ENCODE results near the gene CLOCK.

Gene CLOCK

GRCh38 chr4:55380576-55380975, 166.1 kb downstream of the CLOCK start:
- WGBS = 88% methylated on average over 1 of the region's 2 CpGs
- Histone ChIP-seq H3K27ac (ENCODE audit: low read depth, low read length) (no peak overlapping the region), H3K4me3 (ENCODE audit: low read length) (no peak overlapping the region)

GRCh38 chr4:55378617-55379467, 167.9 kb downstream of the CLOCK start:
- no peaks in the 10 kb centered on the region for H3K9me3 ChIP-seq (ENCODE audit: insufficient read depth, low read depth, low read length)
- no peaks in the 10 kb centered on the region for H3K4me1 ChIP-seq (ENCODE audit: insufficient read depth, low read length)
- no peak overlapping the region for H3K9ac ChIP-seq (ENCODE audit: low read depth, low read length)
- no peaks in the 10 kb centered on the region for H3K36me3 ChIP-seq (ENCODE audit: insufficient read depth, low read length)
- H3K4me3 ChIP-seq (ENCODE audit: low read length) = no peak overlapping the region
- WGBS = 94% methylated on average over 12 of the region's 13 CpGs
- H3K27ac ChIP-seq (ENCODE audit: low read depth, low read length) = no peak overlapping the region
- H3K27me3 ChIP-seq (ENCODE audit: insufficient read depth, low read length) = no peaks in the 10 kb centered on the region

More at GRCh38 chr4:55380576-55380975, 166.1 kb downstream of the CLOCK start:
- Histone ChIP-seq H3K36me3 (ENCODE audit: insufficient read depth, low read length) (no peaks in the 10 kb centered on the region), H3K4me1 (ENCODE audit: insufficient read depth, low read length) (no peaks in the 10 kb centered on the region), H3K9ac (ENCODE audit: low read depth, low read length) (no peak overlapping the region), H3K9me3 (ENCODE audit: insufficient read depth, low read depth, low read length) (no peaks in the 10 kb centered on the region), H3K27me3 (ENCODE audit: insufficient read depth, low read length) (no peaks in the 10 kb centered on the region)

Measured in HUES64 (cell line).